Skeletal muscle cell (primary cell): Measurements from ENCODE around the gene DACT1.
"Not testable (repeated sequence)": the region's sequence is repeated elsewhere in the genome, so short reads cannot be mapped to it uniquely, and the experiment has no call there.

Source experiments
- DNase-seq: peaks from one replicate; pipeline ENCODE4 v3.0.0-alpha.2; 2010; ENCODE audit warnings: low read depth
- H3K4me3 ChIP-seq: 2 replicates; pipeline ENCODE4 v1.5.1; 2011; ENCODE audit warnings: low read depth, mild to moderate bottlenecking, control low read depth, low read length, moderate library complexity

DACT1 gene

GRCh38 chr14:58637391-58638230 is at the start of gene DACT1:
Gene DACT1, plus strand, starts transcription at chr14:58637962. Its CDS starts 241 bp downstream, at chr14:58638203.
- DNase-seq, result peak; percentile 50
- peak within 1 kb of the TSS; percentile 83 for H3K4me3 ChIP-seq

- DNase-seq, H3K4me3 ChIP-seq: not testable (repeated sequence)
These were observed 49.4 kb upstream of the DACT1 start for GRCh38 chr14:58588321-58588720.

- H3K4me3 ChIP-seq, result no peak overlapping the region
- DNase-seq, result no peak
These were observed 43.8 kb upstream of the DACT1 start for GRCh38 chr14:58593977-58594376.

GRCh38 chr14:58597041-58597440 is 40.7 kb upstream of the DACT1 start:
- H3K4me3 ChIP-seq, result no peak overlapping the region
- DNase-seq, result no peak

GRCh38 chr14:58598028-58598803 is 39.5 kb upstream of the DACT1 start:
- no peak for DNase-seq
- no peak overlapping the region for H3K4me3 ChIP-seq

GRCh38 chr14:58598804-58599525 is 38.8 kb upstream of the DACT1 start:
- DNase-seq, result no peak
- H3K4me3 ChIP-seq, result no peak overlapping the region

GRCh38 chr14:58599707-58600106 is 38.1 kb upstream of the DACT1 start:
- no peak for DNase-seq

GRCh38 chr14:58605465-58605864 is 32.3 kb upstream of the DACT1 start:
- no peak overlapping the region for H3K4me3 ChIP-seq

More at GRCh38 chr14:58599707-58600106, 38.1 kb upstream of the DACT1 start:
- no peak overlapping the region for H3K4me3 ChIP-seq

GRCh38 chr14:58607131-58607951 is 30.4 kb upstream of the DACT1 start:
- DNase-seq, result no peak
- no peak overlapping the region for H3K4me3 ChIP-seq

More at GRCh38 chr14:58605465-58605864, 32.3 kb upstream of the DACT1 start:
- no peak for DNase-seq

- H3K4me3 ChIP-seq, result no peak overlapping the region
- DNase-seq, result peak; percentile 28
These were observed 29.8 kb upstream of the DACT1 start for GRCh38 chr14:58607952-58608317.

GRCh38 chr14:58617619-58618018 is 20.1 kb upstream of the DACT1 start:
- no peak for DNase-seq
- H3K4me3 ChIP-seq, result no peak overlapping the region

- no peak for DNase-seq
- no peak overlapping the region for H3K4me3 ChIP-seq
These were observed 17.8 kb upstream of the DACT1 start for GRCh38 chr14:58620011-58620410.

- no peak overlapping the region for H3K4me3 ChIP-seq
- no peak for DNase-seq
These were observed 12.3 kb upstream of the DACT1 start for GRCh38 chr14:58625438-58625837.

- DNase-seq, result no peak
- no peak overlapping the region for H3K4me3 ChIP-seq
These were observed 11.3 kb upstream of the DACT1 start for GRCh38 chr14:58626431-58626831.

GRCh38 chr14:58628406-58628805 is 9.4 kb upstream of the DACT1 start:
- no peak for DNase-seq
- no peak overlapping the region for H3K4me3 ChIP-seq

GRCh38 chr14:58629281-58629680 is 8.5 kb upstream of the DACT1 start:
- DNase-seq, result no peak
- no peak overlapping the region for H3K4me3 ChIP-seq

GRCh38 chr14:58631732-58632131 is 6.0 kb upstream of the DACT1 start:
- no peak for DNase-seq
- no peak overlapping the region for H3K4me3 ChIP-seq

GRCh38 chr14:58633831-58634230 is 3.9 kb upstream of the DACT1 start:
- no peak for DNase-seq
- no peak overlapping the region for H3K4me3 ChIP-seq

- no peak for DNase-seq
- H3K4me3 ChIP-seq, result no peak overlapping the region
These were observed 3.2 kb upstream of the DACT1 start for GRCh38 chr14:58634406-58635090.
